Panc1 (cell line): ENCODE data around the gene RP2. TPM values are rescaled to one million over a fixed set of nuclear protein-coding genes. Genes with fewer than 3 reads are reported as not detected.

Experiments used
- ATAC-seq: fragments of 200-7000 bp; cut with Tn5 transposase; 2 replicates; pipeline ENCODE4 v1.9.1; 2020; ENCODE audit warnings: mild to moderate bottlenecking, moderate library complexity
- BruUV-seq: library from RNA; stranded (reverse); fragments of 400-500 nt; replicated peaks from 2 replicates; lab custom pipeline; 2021; lab: Mats Ljungman, UMichigan
- CTCF ChIA-PET: fragments of 300-600 bp; sonication (Branson Sonifier 250); formaldehyde crosslinking; loops from one replicate; lab custom pipeline; 2022; ENCODE audit warnings: antibody characterized with exemption; lab: Charles Lee
- POLR2A ChIA-PET: fragments of 300-600 bp; sonication (Branson Sonifier 250); formaldehyde crosslinking; loops from one replicate; lab custom pipeline; 2022; ENCODE audit warnings: antibody characterized with exemption; lab: Charles Lee
- DNase-seq: peaks from one replicate; pipeline ENCODE4 v3.0.0-alpha.2; 2010; ENCODE audit warnings: low read depth, low spot score
- H3K27ac ChIP-seq: 2 replicates; pipeline ENCODE4 v1.5.1; 2011; ENCODE audit warnings: mild to moderate bottlenecking, low read length, inconsistent platforms
- H3K27me3 ChIP-seq: fragments of 200-500 bp; sonication (Bioruptor generic); 2 replicates; pipeline ENCODE4 v1.6.0; 2014; ENCODE audit warnings: low read length, inconsistent platforms; ENCODE audit not compliant: control insufficient read depth, insufficient read depth
- H3K36me3 ChIP-seq: fragments of 200-500 bp; sonication (Bioruptor generic); 2 replicates; pipeline ENCODE4 v1.5.1; 2014; ENCODE audit warnings: inconsistent platforms, mild to moderate bottlenecking, low read length, moderate library complexity; ENCODE audit not compliant: control insufficient read depth, insufficient read depth
- H3K4me1 ChIP-seq: 2 replicates; pipeline ENCODE4 v1.5.1; 2011; ENCODE audit warnings: inconsistent platforms, mild to moderate bottlenecking, low read length, moderate library complexity; ENCODE audit not compliant: control insufficient read depth, insufficient read depth
- H3K4me3 ChIP-seq, 2 experiments: 2 replicates each; pipeline ENCODE4 v1.5.1; 2011 to 2012; ENCODE audit warnings: low read depth in 2 of 2, low read length in 2 of 2, mild to moderate bottlenecking in 2 of 2, inconsistent platforms in 1 of 2, moderate library complexity in 1 of 2
- H3K9me3 ChIP-seq: fragments of 200-500 bp; sonication (Bioruptor generic); 2 replicates; pipeline ENCODE4 v1.5.1; 2014; ENCODE audit warnings: low read depth, mild to moderate bottlenecking, inconsistent platforms, low read length, moderate library complexity; ENCODE audit not compliant: control insufficient read depth, insufficient read depth
- CTCF ChIP-seq: fragments of 450-650 bp; IDR thresholded peaks from 2 replicates; pipeline ENCODE4 v1.5.1; 2017; ENCODE audit warnings: mild to moderate bottlenecking
- POLR2AphosphoS5 ChIP-seq: IDR thresholded peaks from 2 replicates; pipeline ENCODE4 v1.6.1; 2012; ENCODE audit warnings: mild to moderate bottlenecking, low read depth, low read length, moderate library complexity
- SIN3A ChIP-seq: IDR thresholded peaks from 2 replicates; pipeline ENCODE4 v1.6.1; 2012; ENCODE audit warnings: low read depth, mild to moderate bottlenecking, low read length, moderate library complexity, borderline replicate concordance; ENCODE audit not compliant: insufficient read depth
- TCF7L2 ChIP-seq: IDR thresholded peaks from 2 replicates; pipeline ENCODE4 v1.6.1; 2011; ENCODE audit warnings: mild to moderate bottlenecking, low read depth, low read length, inconsistent platforms
- in situ Hi-C: cut with HindIII; loops from 2 replicates; pipeline ENCODE4 v1.10.0; 2016; ENCODE audit warnings: low sequenced_read_pairs, low pct_unique_long_range_greater_than_20kb
- intact Hi-C: fragments of 100-400 bp; cut with micrococcal nuclease; formaldehyde crosslinking; loops from one replicate; pipeline ENCODE4 v1.10.0; 2022; ENCODE audit not compliant: unreplicated experiment
- total RNA-seq: library from RNA; stranded (reverse); gene quantifications from one replicate; pipeline ENCODE4 v1.2.1, GENCODE V29; 2021; ENCODE audit not compliant: unreplicated experiment
- TF ChIP-seq, protein P1 (sequence below), 2 experiments: IDR thresholded peaks; 2 replicates each; pipeline ENCODE4 v1.6.1; 2011 to 2012; ENCODE audit warnings: low read depth in 2 of 2, control low read depth in 1 of 2, low read length in 1 of 2, mild to moderate bottlenecking in 1 of 2, moderate library complexity in 1 of 2; ENCODE audit not compliant: insufficient read depth in 1 of 2

The RP2 gene
- total RNA-seq, 1 experiment from 2014 or later: 17.3 TPM

DNA sequence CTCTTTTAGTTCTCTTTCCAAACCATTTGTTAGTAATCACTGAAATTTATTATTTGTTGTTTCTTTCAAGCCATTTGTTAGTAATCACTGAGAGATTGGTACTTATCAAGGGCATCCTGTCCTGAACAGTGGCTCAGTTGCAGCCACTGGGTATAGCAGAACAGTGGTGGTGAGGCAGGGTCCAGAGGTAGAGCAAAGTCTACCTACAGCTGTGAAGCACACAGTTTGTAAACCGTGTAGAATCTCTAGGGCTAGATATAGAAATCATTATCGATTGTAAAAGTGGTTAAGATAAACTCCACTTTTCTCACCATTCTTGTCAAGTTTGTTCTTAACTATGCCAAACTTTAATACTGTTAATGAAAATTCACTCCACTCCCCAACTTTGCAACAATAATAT, 79.4 kb downstream of the RP2 start:
- CTCF ChIA-PET: no interaction called here
- POLR2A ChIA-PET: no interaction called here

DNA sequence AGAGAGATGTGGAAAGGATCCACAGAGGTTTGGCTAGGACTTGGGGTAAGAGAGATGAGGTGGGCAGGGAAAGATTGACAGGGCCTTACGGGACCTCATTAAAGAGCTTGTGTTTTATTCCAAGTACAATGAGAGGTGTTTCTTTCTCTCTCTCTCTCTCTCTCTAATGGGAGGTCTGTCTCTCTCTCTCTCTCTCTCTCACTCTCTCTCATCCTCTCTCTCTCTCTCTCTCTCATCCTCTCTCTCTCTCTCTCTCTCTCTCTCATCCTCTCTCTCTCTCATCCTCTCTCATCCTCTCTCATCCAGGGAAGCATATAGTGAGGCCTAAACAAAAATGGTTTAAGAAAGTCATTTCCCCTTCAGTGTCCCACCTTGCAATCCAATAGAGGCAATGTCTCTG, 80.8 kb downstream of the RP2 start:
- DNase-seq (no peak), ATAC-seq (no peak)
- ChIA-PET CTCF (interaction anchor here (0.6 to 0.7 kb wide), 2 partner anchors 46 to 90 kb away, joined by 4 to 6 read pairs; no protein-coding TSS in a partner anchor), POLR2A (no interaction called here)
- Histone ChIP-seq H3K36me3 (no peaks in the 10 kb centered on the region), H3K9me3 (no peaks in the 10 kb centered on the region), H3K4me3 (no peak overlapping the region), H3K27me3 (no peaks in the 10 kb centered on the region), H3K4me1 (peaks cover 13% of the 10 kb centered on the region), H3K27ac (no peak overlapping the region)
- no TSS peak for BruUV-seq
- intact Hi-C loops: no loop called here
- TF ChIP-seq POLR2AphosphoS5: no peak
- no peak for TF ChIP-seq SIN3A
- no peak for TF ChIP-seq TCF7L2
- no peak for TF ChIP-seq CTCF
- TF ChIP-seq, protein P1, sequence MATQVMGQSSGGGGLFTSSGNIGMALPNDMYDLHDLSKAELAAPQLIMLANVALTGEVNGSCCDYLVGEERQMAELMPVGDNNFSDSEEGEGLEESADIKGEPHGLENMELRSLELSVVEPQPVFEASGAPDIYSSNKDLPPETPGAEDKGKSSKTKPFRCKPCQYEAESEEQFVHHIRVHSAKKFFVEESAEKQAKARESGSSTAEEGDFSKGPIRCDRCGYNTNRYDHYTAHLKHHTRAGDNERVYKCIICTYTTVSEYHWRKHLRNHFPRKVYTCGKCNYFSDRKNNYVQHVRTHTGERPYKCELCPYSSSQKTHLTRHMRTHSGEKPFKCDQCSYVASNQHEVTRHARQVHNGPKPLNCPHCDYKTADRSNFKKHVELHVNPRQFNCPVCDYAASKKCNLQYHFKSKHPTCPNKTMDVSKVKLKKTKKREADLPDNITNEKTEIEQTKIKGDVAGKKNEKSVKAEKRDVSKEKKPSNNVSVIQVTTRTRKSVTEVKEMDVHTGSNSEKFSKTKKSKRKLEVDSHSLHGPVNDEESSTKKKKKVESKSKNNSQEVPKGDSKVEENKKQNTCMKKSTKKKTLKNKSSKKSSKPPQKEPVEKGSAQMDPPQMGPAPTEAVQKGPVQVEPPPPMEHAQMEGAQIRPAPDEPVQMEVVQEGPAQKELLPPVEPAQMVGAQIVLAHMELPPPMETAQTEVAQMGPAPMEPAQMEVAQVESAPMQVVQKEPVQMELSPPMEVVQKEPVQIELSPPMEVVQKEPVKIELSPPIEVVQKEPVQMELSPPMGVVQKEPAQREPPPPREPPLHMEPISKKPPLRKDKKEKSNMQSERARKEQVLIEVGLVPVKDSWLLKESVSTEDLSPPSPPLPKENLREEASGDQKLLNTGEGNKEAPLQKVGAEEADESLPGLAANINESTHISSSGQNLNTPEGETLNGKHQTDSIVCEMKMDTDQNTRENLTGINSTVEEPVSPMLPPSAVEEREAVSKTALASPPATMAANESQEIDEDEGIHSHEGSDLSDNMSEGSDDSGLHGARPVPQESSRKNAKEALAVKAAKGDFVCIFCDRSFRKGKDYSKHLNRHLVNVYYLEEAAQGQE (IDR thresholded peaks at IDR 0.05; ENCODE audit: insufficient read depth in 1 of 2, low read depth in 2 of 2, low read length in 1 of 2): no peak
- in situ Hi-C loops: no loop called here

More for the DNA sequence above, 79.4 kb downstream of the RP2 start:
- intact Hi-C loops: no loop called here
- BruUV-seq: no TSS peak
- H3K27me3 ChIP-seq: no peaks in the 10 kb centered on the region
- H3K9me3 ChIP-seq: no peaks in the 10 kb centered on the region
- H3K36me3 ChIP-seq: no peaks in the 10 kb centered on the region
- ATAC-seq: no peak
- no peak overlapping the region for H3K27ac ChIP-seq
- in situ Hi-C loops: no loop called here
- no peak for TF ChIP-seq CTCF
- no peak for TF ChIP-seq TCF7L2
- TF ChIP-seq POLR2AphosphoS5: no peak
- TF ChIP-seq SIN3A: no peak
- TF ChIP-seq, protein P1 (IDR thresholded peaks at IDR 0.05; ENCODE audit: insufficient read depth in 1 of 2, low read depth in 2 of 2, low read length in 1 of 2): no peak
- no peak overlapping the region for H3K4me3 ChIP-seq
- peaks cover 13% of the 10 kb centered on the region for H3K4me1 ChIP-seq
- no peak for DNase-seq
